Fibroblast of skin of scalp (primary cell): ENCODE data around the gene NCBP2. TPM values are rescaled to one million over a fixed set of nuclear protein-coding genes. Genes with fewer than 3 reads are reported as not detected.
A peak's percentile ranks its signal among the peaks of the same experiment; 100 is the strongest.

Source experiments
- DNase-seq: peaks from one replicate; pipeline ENCODE4 v3.0.0-alpha.2; 2013
- polyA plus RNA-seq, 2 experiments: library from polyadenylated mRNA; unstranded; fragments of 120-200 nt; gene quantifications; one replicate each; pipeline ENCODE4 v1.2.1, GENCODE V29; 2013; ENCODE audit not compliant: insufficient read length in 2 of 2

NCBP2 gene
- polyA plus RNA-seq (2013, experiment 1 of 2; ENCODE audit: insufficient read length): 74.6 TPM
- polyA plus RNA-seq (2013, experiment 2 of 2; ENCODE audit: insufficient read length): 75.4 TPM

GRCh38 chr3:196942226-196942914, at the start of gene NCBP2:
Gene NCBP2, minus strand, starts transcription at chr3:196942528. Its CDS starts 25 bp downstream, at chr3:196942503.
- DNase-seq: peak; percentile 99

GRCh38 chr3:196991581-196992460, 49.5 kb upstream of the NCBP2 start:
- no peak for DNase-seq

- DNase-seq: no peak
These were observed 48.3 kb upstream of the NCBP2 start for GRCh38 chr3:196990601-196991007.

GRCh38 chr3:196989721-196990262, 47.5 kb upstream of the NCBP2 start:
- DNase-seq: peak; percentile 27

- no peak for DNase-seq
These were observed 46.1 kb upstream of the NCBP2 start for GRCh38 chr3:196988241-196989029.

GRCh38 chr3:196987022-196987421, 44.7 kb upstream of the NCBP2 start:
- DNase-seq: no peak

- peak; percentile 15 for DNase-seq
These were observed 43.9 kb upstream of the NCBP2 start for GRCh38 chr3:196985954-196986885.

GRCh38 chr3:196985298-196985697, 43.0 kb upstream of the NCBP2 start:
- no peak for DNase-seq

- DNase-seq: no peak
These were observed 40.9 kb upstream of the NCBP2 start for GRCh38 chr3:196983186-196983585.

- no peak for DNase-seq
These were observed 39.3 kb upstream of the NCBP2 start for GRCh38 chr3:196981657-196982056.

- no peak for DNase-seq
These were observed 37.2 kb upstream of the NCBP2 start for GRCh38 chr3:196979545-196979944.

- DNase-seq: no peak
These were observed 34.6 kb upstream of the NCBP2 start for GRCh38 chr3:196976941-196977340.

GRCh38 chr3:196975349-196975748, 33.0 kb upstream of the NCBP2 start:
- DNase-seq: no peak

- no peak for DNase-seq
These were observed 32.3 kb upstream of the NCBP2 start for GRCh38 chr3:196974661-196975060.

- no peak for DNase-seq
These were observed 28.9 kb upstream of the NCBP2 start for GRCh38 chr3:196971094-196971698.

- no peak for DNase-seq
These were observed 28.3 kb upstream of the NCBP2 start for GRCh38 chr3:196970547-196971093.

GRCh38 chr3:196969660-196970546, 27.6 kb upstream of the NCBP2 start:
- peak; percentile 49 for DNase-seq

GRCh38 chr3:196969134-196969659, 26.9 kb upstream of the NCBP2 start:
- DNase-seq: peak; percentile 9
